ENCODE results near the gene DDX55. TPM values are rescaled to one million over a fixed set of nuclear protein-coding genes. Genes with fewer than 3 reads are reported as not detected.
"Not testable (repeated sequence)": the region's sequence is repeated elsewhere in the genome, so short reads cannot be mapped to it uniquely, and the experiment has no call there.

Gene DDX55
- total and polyA plus RNA-seq, 2 experiments from 2014 or later: 10.5 to 16.5 TPM

DNA sequence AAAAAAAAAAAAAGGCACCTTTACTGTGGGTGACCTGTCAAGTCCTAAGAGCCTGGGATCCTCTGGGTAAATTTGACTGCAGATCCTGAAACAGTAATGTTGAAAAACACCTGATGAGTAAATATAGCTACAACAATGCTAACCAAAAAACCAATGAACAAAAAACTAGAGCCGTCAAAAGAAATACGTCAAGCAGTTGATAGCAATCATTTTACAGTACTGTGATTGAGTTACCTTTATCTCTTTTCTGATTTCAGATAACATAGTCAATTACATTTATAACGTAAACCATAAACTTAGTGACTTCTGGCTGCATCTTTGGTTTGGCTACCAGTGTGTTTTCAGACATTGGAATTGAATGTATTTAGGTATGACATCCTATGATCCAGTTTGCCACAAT, 23.7 kb upstream of the DDX55 start:
- H3K9me2 ChIP-seq (ENCODE audit: insufficient read depth): no peaks in the 10 kb centered on the region
- WGBS, 2 experiments (ENCODE audit: low coverage in 1 of 2, low lambda C conversion rate in 2 of 2, missing lambda C conversion rate in 2 of 2): 92 to 99% methylated on average over 3 of the region's 3 CpGs
- in situ Hi-C loops (cut with MboI): no loop called here
- no peak overlapping the region for H3K4me2 ChIP-seq (ENCODE audit: unreplicated experiment)
- H3K79me2 ChIP-seq (ENCODE audit: insufficient read depth): peaks cover 50% of the 10 kb centered on the region
- no peaks in the 10 kb centered on the region for H4K20me1 ChIP-seq (ENCODE audit: insufficient read depth)
- no peak overlapping the region for H3K4me3 ChIP-seq
- TF ChIP-seq EZH2phosphoT487 (IDR thresholded peaks at IDR 0.05; ENCODE audit: insufficient read depth, low read depth): no peak
- no peak for TF ChIP-seq EZH2 (IDR thresholded peaks at IDR 0.05; ENCODE audit: insufficient read depth, poor library complexity, severe bottlenecking)
- H3K27ac ChIP-seq: no peak overlapping the region
- no peak overlapping the region for H2AFZ ChIP-seq
- peaks cover 8% of the 10 kb centered on the region for H3K4me1 ChIP-seq (ENCODE audit: insufficient read depth)
- H3K9me3 ChIP-seq (ENCODE audit: low read depth): no peaks in the 10 kb centered on the region
- no peaks in the 10 kb centered on the region for H3K27me3 ChIP-seq (replicated peaks; ENCODE audit: insufficient read depth)
- H3K36me3 ChIP-seq (ENCODE audit: low read depth): no peaks in the 10 kb centered on the region
- no peak overlapping the region for H3K9ac ChIP-seq
- 0 out of 2 replicates have a peak, but pooled peaks cover 10% of the 10 kb centered on the region for H3F3A ChIP-seq (ENCODE audit: insufficient read depth)
- DNase-seq: no peak

DNA sequence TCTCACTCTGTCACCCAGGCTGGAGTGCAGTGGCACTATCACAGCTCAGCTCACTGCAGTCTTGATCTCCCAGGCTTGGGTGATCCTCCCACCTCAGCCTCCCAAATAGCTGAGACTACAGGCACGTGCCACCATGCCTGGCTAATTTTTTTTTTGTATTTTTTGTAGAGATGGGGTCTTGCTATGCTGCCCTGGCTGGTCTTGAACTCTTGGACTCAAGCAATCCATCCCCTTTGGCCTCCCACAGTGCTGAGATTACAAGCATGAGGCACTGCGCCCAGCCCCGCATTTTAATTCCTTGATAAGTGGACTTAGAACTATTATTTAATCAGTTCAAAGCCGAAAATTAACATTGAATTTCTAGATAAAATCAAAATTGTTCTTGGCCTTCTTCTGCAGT, 23.1 kb upstream of the DDX55 start:
- Histone ChIP-seq H3K79me2 (ENCODE audit: insufficient read depth) (peaks cover 54% of the 10 kb centered on the region), H3F3A (ENCODE audit: insufficient read depth) (0 out of 2 replicates have a peak, but pooled peaks cover 12% of the 10 kb centered on the region)
- H3K9me3 ChIP-seq (ENCODE audit: low read depth); H3K4me2 ChIP-seq (ENCODE audit: unreplicated experiment); H3K4me3 ChIP-seq; H4K20me1 ChIP-seq (ENCODE audit: insufficient read depth); H3K9me2 ChIP-seq (ENCODE audit: insufficient read depth); H3K27ac ChIP-seq; H3K9ac ChIP-seq; H3K27me3 ChIP-seq (replicated peaks; ENCODE audit: insufficient read depth); H3K36me3 ChIP-seq (ENCODE audit: low read depth); H3K4me1 ChIP-seq (ENCODE audit: insufficient read depth); in situ Hi-C loops (cut with MboI); H2AFZ ChIP-seq; DNase-seq: not testable (repeated sequence)
- WGBS, 2 experiments (ENCODE audit: low coverage in 1 of 2, low lambda C conversion rate in 2 of 2, missing lambda C conversion rate in 2 of 2): 99% methylated on average over 4 of the region's 4 CpGs

DNA sequence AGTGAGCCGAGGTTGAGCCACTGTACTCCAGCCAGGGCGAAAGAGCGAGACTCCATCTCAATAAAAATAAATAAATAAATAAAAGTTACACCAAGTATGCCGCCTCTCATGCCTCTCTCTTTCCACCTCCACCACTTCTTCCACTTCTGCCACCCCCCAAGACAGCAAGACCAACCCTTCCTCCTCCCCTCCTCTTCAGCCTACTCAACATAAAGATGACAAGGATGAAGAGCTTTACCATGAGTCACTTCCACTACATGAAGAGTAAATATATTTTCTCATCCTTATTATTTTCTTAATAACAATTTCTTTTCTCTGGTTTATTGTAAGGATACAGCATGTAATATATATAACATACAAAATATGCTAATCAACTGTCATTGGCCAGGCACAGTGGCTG, 21.1 kb upstream of the DDX55 start:
- Histone ChIP-seq H3K79me2 (ENCODE audit: insufficient read depth) (peaks cover 69% of the 10 kb centered on the region), H3K4me3 (no peak overlapping the region), H3K36me3 (ENCODE audit: low read depth) (no peaks in the 10 kb centered on the region), H3K27ac (no peak overlapping the region), H3K27me3 (replicated peaks; ENCODE audit: insufficient read depth) (no peaks in the 10 kb centered on the region), H3K4me1 (ENCODE audit: insufficient read depth) (peaks cover 9% of the 10 kb centered on the region), H2AFZ (no peak overlapping the region), H3K9me2 (ENCODE audit: insufficient read depth) (no peaks in the 10 kb centered on the region), H3F3A (ENCODE audit: insufficient read depth) (0 out of 2 replicates have a peak, but pooled peaks cover 15% of the 10 kb centered on the region), H3K9ac (no peak overlapping the region), H3K4me2 (ENCODE audit: unreplicated experiment) (no peak overlapping the region), H4K20me1 (ENCODE audit: insufficient read depth) (no peaks in the 10 kb centered on the region), H3K9me3 (ENCODE audit: low read depth) (no peaks in the 10 kb centered on the region)
- DNase-seq: peak; percentile 29
- WGBS, 2 experiments (ENCODE audit: low coverage in 1 of 2, low lambda C conversion rate in 2 of 2, missing lambda C conversion rate in 2 of 2): 97 to 100% methylated on average over 4 of the region's 4 CpGs
- in situ Hi-C loops (cut with MboI): no loop called here
- TF ChIP-seq EZH2phosphoT487 (IDR thresholded peaks at IDR 0.05; ENCODE audit: insufficient read depth, low read depth): no peak
- TF ChIP-seq EZH2 (IDR thresholded peaks at IDR 0.05; ENCODE audit: insufficient read depth, poor library complexity, severe bottlenecking): no peak

DNA sequence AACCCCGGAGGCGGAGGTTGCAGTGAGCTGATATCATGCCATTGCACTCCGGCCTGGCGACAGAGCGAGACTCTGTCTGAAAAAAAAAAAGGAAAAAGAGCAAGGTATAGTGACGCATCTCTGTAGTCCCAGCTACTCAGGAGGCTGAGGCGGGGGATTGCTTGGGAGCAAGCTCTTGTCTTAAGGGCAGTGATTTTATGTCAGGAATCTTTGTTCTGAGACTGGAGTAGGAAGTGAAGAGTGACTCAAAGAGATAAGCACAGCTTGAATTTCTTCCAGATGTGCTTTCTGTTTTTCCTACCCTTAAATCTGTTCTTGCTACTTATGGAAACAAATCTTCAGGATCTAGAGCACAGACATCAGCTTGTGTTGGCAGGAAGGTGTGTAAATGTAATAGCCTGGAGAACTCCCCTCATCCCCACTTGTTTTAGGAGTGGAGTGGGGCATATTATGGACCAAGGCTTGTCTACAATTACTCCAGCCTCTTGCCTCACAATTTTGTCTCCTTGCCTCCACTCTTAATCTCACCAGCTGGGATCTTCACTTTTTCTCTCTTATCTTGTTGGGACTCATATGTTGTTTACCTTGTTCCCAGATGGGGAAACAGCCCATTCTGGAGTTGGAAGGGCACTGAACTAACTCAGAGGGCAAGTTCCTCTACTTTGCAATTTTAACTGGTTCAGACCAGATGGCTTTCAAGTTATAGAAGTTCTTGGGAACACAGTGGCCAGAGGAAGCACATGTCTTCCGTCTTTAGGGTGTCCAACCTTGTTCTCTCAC, 10.0 kb upstream of the DDX55 start:
- Histone ChIP-seq H3K27me3 (replicated peaks; ENCODE audit: insufficient read depth) (no peaks in the 10 kb centered on the region), H4K20me1 (ENCODE audit: insufficient read depth) (peaks cover 26% of the 10 kb centered on the region; the same call in 1 of the 2 replicates), H3F3A (ENCODE audit: insufficient read depth) (peaks cover 64% of the 10 kb centered on the region), H3K4me3 (no peak overlapping the region), H3K4me2 (ENCODE audit: unreplicated experiment) (peak overlapping the region; percentile 18), H2AFZ (no peak overlapping the region), H3K79me2 (ENCODE audit: insufficient read depth) (peaks cover 100% of the 10 kb centered on the region), H3K36me3 (ENCODE audit: low read depth) (peaks cover 62% of the 10 kb centered on the region), H3K4me1 (ENCODE audit: insufficient read depth) (peaks cover 40% of the 10 kb centered on the region), H3K9me2 (ENCODE audit: insufficient read depth) (no peaks in the 10 kb centered on the region), H3K27ac (peak overlapping the region; percentile 26), H3K9ac (no peak overlapping the region), H3K9me3 (ENCODE audit: low read depth) (no peaks in the 10 kb centered on the region)
- TF ChIP-seq EZH2 (IDR thresholded peaks at IDR 0.05; ENCODE audit: insufficient read depth, poor library complexity, severe bottlenecking): no peak
- no peak for TF ChIP-seq EZH2phosphoT487 (IDR thresholded peaks at IDR 0.05; ENCODE audit: insufficient read depth, low read depth)
- peak; percentile 56 for DNase-seq
- WGBS, 2 experiments (ENCODE audit: low coverage in 1 of 2, low lambda C conversion rate in 2 of 2, missing lambda C conversion rate in 2 of 2): 42 to 69% methylated on average over 4 to 8 of the region's 8 CpGs
- in situ Hi-C loops (cut with MboI): no loop called here

Data from GM23248 (cell line).